ENCODE data around the gene SRGAP2C.
A peak's percentile ranks its signal among the peaks of the same experiment; 100 is the strongest.
"Not testable (repeated sequence)": the region's sequence is repeated elsewhere in the genome, so short reads cannot be mapped to it uniquely, and the experiment has no call there.

Gene SRGAP2C

GRCh38 chr1:121214544-121215156 lies 29.9 kb downstream of the SRGAP2C start:
- not testable (repeated sequence) for H3K27me3 ChIP-seq (replicated peaks; ENCODE audit: control insufficient read depth, insufficient read depth, low read length); H3K9me3 ChIP-seq (ENCODE audit: control insufficient read depth, low read length); H3K4me1 ChIP-seq (ENCODE audit: control insufficient read depth, insufficient read depth, low read length); DNase-seq (ENCODE audit: low read depth); H3K9ac ChIP-seq (ENCODE audit: low read length); H3K4me3 ChIP-seq (ENCODE audit: low read length); H3K36me3 ChIP-seq (ENCODE audit: control insufficient read depth, insufficient read depth, low read length, severe bottlenecking)

GRCh38 chr1:121215699-121216417 lies 31.1 kb downstream of the SRGAP2C start:
- H3K4me3 ChIP-seq (ENCODE audit: low read length); H3K9ac ChIP-seq (ENCODE audit: low read length); H3K4me1 ChIP-seq (ENCODE audit: control insufficient read depth, insufficient read depth, low read length); DNase-seq (ENCODE audit: low read depth); H3K27me3 ChIP-seq (replicated peaks; ENCODE audit: control insufficient read depth, insufficient read depth, low read length); H3K36me3 ChIP-seq (ENCODE audit: control insufficient read depth, insufficient read depth, low read length, severe bottlenecking); H3K9me3 ChIP-seq (ENCODE audit: control insufficient read depth, low read length): not testable (repeated sequence)

GRCh38 chr1:121216676-121217075 lies 31.9 kb downstream of the SRGAP2C start:
- not testable (repeated sequence) for H3K27me3 ChIP-seq (replicated peaks; ENCODE audit: control insufficient read depth, insufficient read depth, low read length); H3K4me1 ChIP-seq (ENCODE audit: control insufficient read depth, insufficient read depth, low read length); H3K9ac ChIP-seq (ENCODE audit: low read length); DNase-seq (ENCODE audit: low read depth); H3K4me3 ChIP-seq (ENCODE audit: low read length); H3K36me3 ChIP-seq (ENCODE audit: control insufficient read depth, insufficient read depth, low read length, severe bottlenecking); H3K9me3 ChIP-seq (ENCODE audit: control insufficient read depth, low read length)

- not testable (repeated sequence) for H3K36me3 ChIP-seq (ENCODE audit: control insufficient read depth, insufficient read depth, low read length, severe bottlenecking); H3K9ac ChIP-seq (ENCODE audit: low read length); H3K4me3 ChIP-seq (ENCODE audit: low read length); DNase-seq (ENCODE audit: low read depth); H3K9me3 ChIP-seq (ENCODE audit: control insufficient read depth, low read length); H3K27me3 ChIP-seq (replicated peaks; ENCODE audit: control insufficient read depth, insufficient read depth, low read length); H3K4me1 ChIP-seq (ENCODE audit: control insufficient read depth, insufficient read depth, low read length)
Measured at GRCh38 chr1:121221770-121222169, 37.0 kb downstream of the SRGAP2C start.

GRCh38 chr1:121224714-121225113 lies 39.9 kb downstream of the SRGAP2C start:
- not testable (repeated sequence) for H3K36me3 ChIP-seq (ENCODE audit: control insufficient read depth, insufficient read depth, low read length, severe bottlenecking); H3K27me3 ChIP-seq (replicated peaks; ENCODE audit: control insufficient read depth, insufficient read depth, low read length); H3K4me1 ChIP-seq (ENCODE audit: control insufficient read depth, insufficient read depth, low read length); DNase-seq (ENCODE audit: low read depth); H3K4me3 ChIP-seq (ENCODE audit: low read length); H3K9me3 ChIP-seq (ENCODE audit: control insufficient read depth, low read length); H3K9ac ChIP-seq (ENCODE audit: low read length)

GRCh38 chr1:121226295-121226904 lies 41.6 kb downstream of the SRGAP2C start:
- not testable (repeated sequence) for H3K9me3 ChIP-seq (ENCODE audit: control insufficient read depth, low read length); H3K36me3 ChIP-seq (ENCODE audit: control insufficient read depth, insufficient read depth, low read length, severe bottlenecking); H3K27me3 ChIP-seq (replicated peaks; ENCODE audit: control insufficient read depth, insufficient read depth, low read length); H3K9ac ChIP-seq (ENCODE audit: low read length); DNase-seq (ENCODE audit: low read depth); H3K4me1 ChIP-seq (ENCODE audit: control insufficient read depth, insufficient read depth, low read length); H3K4me3 ChIP-seq (ENCODE audit: low read length)

GRCh38 chr1:121226925-121227324 lies 42.1 kb downstream of the SRGAP2C start:
- H3K4me3 ChIP-seq (ENCODE audit: low read length); DNase-seq (ENCODE audit: low read depth); H3K36me3 ChIP-seq (ENCODE audit: control insufficient read depth, insufficient read depth, low read length, severe bottlenecking); H3K27me3 ChIP-seq (replicated peaks; ENCODE audit: control insufficient read depth, insufficient read depth, low read length); H3K9me3 ChIP-seq (ENCODE audit: control insufficient read depth, low read length); H3K4me1 ChIP-seq (ENCODE audit: control insufficient read depth, insufficient read depth, low read length); H3K9ac ChIP-seq (ENCODE audit: low read length): not testable (repeated sequence)

GRCh38 chr1:121227544-121228330 lies 43.0 kb downstream of the SRGAP2C start:
- not testable (repeated sequence) for DNase-seq (ENCODE audit: low read depth); H3K4me3 ChIP-seq (ENCODE audit: low read length); H3K36me3 ChIP-seq (ENCODE audit: control insufficient read depth, insufficient read depth, low read length, severe bottlenecking); H3K9ac ChIP-seq (ENCODE audit: low read length); H3K4me1 ChIP-seq (ENCODE audit: control insufficient read depth, insufficient read depth, low read length); H3K27me3 ChIP-seq (replicated peaks; ENCODE audit: control insufficient read depth, insufficient read depth, low read length); H3K9me3 ChIP-seq (ENCODE audit: control insufficient read depth, low read length)

- not testable (repeated sequence) for DNase-seq (ENCODE audit: low read depth); H3K4me1 ChIP-seq (ENCODE audit: control insufficient read depth, insufficient read depth, low read length); H3K36me3 ChIP-seq (ENCODE audit: control insufficient read depth, insufficient read depth, low read length, severe bottlenecking); H3K4me3 ChIP-seq (ENCODE audit: low read length); H3K9me3 ChIP-seq (ENCODE audit: control insufficient read depth, low read length); H3K9ac ChIP-seq (ENCODE audit: low read length); H3K27me3 ChIP-seq (replicated peaks; ENCODE audit: control insufficient read depth, insufficient read depth, low read length)
Measured at GRCh38 chr1:121230636-121231035, 45.9 kb downstream of the SRGAP2C start.

- not testable (repeated sequence) for H3K9ac ChIP-seq (ENCODE audit: low read length); H3K27me3 ChIP-seq (replicated peaks; ENCODE audit: control insufficient read depth, insufficient read depth, low read length); H3K9me3 ChIP-seq (ENCODE audit: control insufficient read depth, low read length); H3K36me3 ChIP-seq (ENCODE audit: control insufficient read depth, insufficient read depth, low read length, severe bottlenecking); H3K4me1 ChIP-seq (ENCODE audit: control insufficient read depth, insufficient read depth, low read length); H3K4me3 ChIP-seq (ENCODE audit: low read length)
- DNase-seq (ENCODE audit: low read depth): peak; percentile 1
Measured at GRCh38 chr1:121232445-121233125, 47.8 kb downstream of the SRGAP2C start.

Measured in adipocyte (in vitro differentiated cells).